Endothelial cell of umbilical vein (primary cell): Measurements from ENCODE around the gene EXD3. TPM values are rescaled to one million over a fixed set of nuclear protein-coding genes. Genes with fewer than 3 reads are reported as not detected.

Source experiments
- BruUV-seq: library from RNA; stranded (reverse); fragments of 400-500 nt; replicated peaks from 2 replicates; lab custom pipeline; 2021; lab: Mats Ljungman, UMichigan
- CTCF ChIA-PET: fragments of 300-600, 350-600 bp; sonication (Branson Sonifier 250); formaldehyde crosslinking; loops from one replicate; lab custom pipeline; 2021; ENCODE audit warnings: antibody characterized with exemption, inconsistent platforms; lab: Charles Lee
- POLR2A ChIA-PET: fragments of 300-600, 350-600 bp; sonication (Branson Sonifier 250); formaldehyde crosslinking; loops from one replicate; lab custom pipeline; 2021; ENCODE audit warnings: antibody characterized with exemption, inconsistent platforms; lab: Charles Lee
- DNase-seq: peaks from one replicate; pipeline ENCODE4 v3.0.0-alpha.2; 2011; ENCODE audit warnings: low read depth, low spot score
- FAIRE-seq: peaks from 2 replicates; lab custom pipeline; 2011; peaks lifted over from hg19 to GRCh38; lab: Jason Lieb, UNC
- H2AFZ ChIP-seq: 2 replicates; pipeline ENCODE4 v1.6.0; 2012; ENCODE audit warnings: low read depth, low read length, control low read depth, inconsistent platforms
- H3K27ac ChIP-seq: 2 replicates; pipeline ENCODE4 v1.5.1; 2011; ENCODE audit warnings: low read depth, mild to moderate bottlenecking, control low read depth, low read length, moderate library complexity; ENCODE audit not compliant: insufficient read depth
- H3K27me3 ChIP-seq, 2 experiments: 2 replicates each; pipeline versions ENCODE4 v1.6.0 to v1.6.1; 2011; ENCODE audit warnings: low read length in 2 of 2, mixed read lengths in 1 of 2; ENCODE audit not compliant: control insufficient read depth in 2 of 2, insufficient read depth in 2 of 2
- H3K36me3 ChIP-seq, 2 experiments: 2 replicates in 1 of 2; 3 replicates in 1 of 2; pipeline ENCODE4 v1.5.1; 2011; ENCODE audit warnings: low read length in 2 of 2, mild to moderate bottlenecking in 1 of 2, moderate library complexity in 1 of 2; ENCODE audit not compliant: control insufficient read depth in 2 of 2, insufficient read depth in 2 of 2; ENCODE audit errors: extremely low read depth in 1 of 2
- H3K4me1 ChIP-seq: 3 replicates; pipeline ENCODE4 v1.5.1; 2011; ENCODE audit warnings: mild to moderate bottlenecking, low read length; ENCODE audit not compliant: control insufficient read depth, insufficient read depth; ENCODE audit errors: extremely low read depth
- H3K4me2 ChIP-seq: 2 replicates; pipeline ENCODE4 v1.6.1; 2011; ENCODE audit warnings: low read length, control low read depth, mixed read lengths; ENCODE audit not compliant: insufficient read depth
- H3K4me3 ChIP-seq, 3 experiments: fragments of 200-600 bp in 1 of 3; sonication (generic), shearing (Covaris generic) in 1 of 3; replicated peaks in 1 of 3; 2 replicates each; pipeline ENCODE4 v1.5.1; 2011 to 2016; ENCODE audit warnings: control low read depth in 3 of 3, low read length in 3 of 3, mild to moderate bottlenecking in 2 of 3, inconsistent platforms in 1 of 3, low read depth in 1 of 3, moderate library complexity in 1 of 3; ENCODE audit not compliant: insufficient read depth in 1 of 3
- H3K79me2 ChIP-seq: 2 replicates; pipeline ENCODE4 v1.6.0; 2012; ENCODE audit warnings: low read length, inconsistent platforms; ENCODE audit not compliant: control insufficient read depth, insufficient read depth
- H3K9ac ChIP-seq: replicated peaks from 2 replicates; pipeline ENCODE3; 2011; ENCODE audit warnings: low read length, control low read depth; ENCODE audit not compliant: insufficient read depth; ENCODE audit errors: extremely low read depth
- H3K9me1 ChIP-seq: replicated peaks from 3 replicates; pipeline ENCODE4 v1.6.0; 2011; ENCODE audit warnings: mild to moderate bottlenecking, low read length; ENCODE audit not compliant: control insufficient read depth, insufficient read depth; ENCODE audit errors: extremely low read depth
- H3K9me3 ChIP-seq: replicated peaks from 2 replicates; pipeline ENCODE4 v1.5.1; 2012; ENCODE audit warnings: low read length, inconsistent platforms; ENCODE audit not compliant: control insufficient read depth, insufficient read depth
- H4K20me1 ChIP-seq: replicated peaks from 2 replicates; pipeline ENCODE3; 2011; ENCODE audit warnings: mild to moderate bottlenecking, low read length; ENCODE audit not compliant: control insufficient read depth, insufficient read depth; ENCODE audit errors: extremely low read depth
- EZH2 ChIP-seq: IDR thresholded peaks from 2 replicates; pipeline ENCODE4 v1.6.1; 2012; ENCODE audit warnings: borderline replicate concordance, low read depth, mild to moderate bottlenecking, moderate library complexity, low read length, inconsistent platforms; ENCODE audit not compliant: severe bottlenecking
- FOS ChIP-seq: IDR thresholded peaks from 2 replicates; pipeline ENCODE4 v1.6.1; 2011; ENCODE audit warnings: mild to moderate bottlenecking, low read length, moderate library complexity, borderline replicate concordance; ENCODE audit not compliant: insufficient read depth
- GATA2 ChIP-seq: IDR thresholded peaks from 2 replicates; pipeline ENCODE4 v1.7.0; 2011; ENCODE audit warnings: low read depth, mild to moderate bottlenecking, moderate library complexity, mixed read lengths, low read length; ENCODE audit not compliant: insufficient read length, insufficient read depth
- JUN ChIP-seq: IDR thresholded peaks from 2 replicates; pipeline ENCODE4 v1.6.1; 2011; ENCODE audit warnings: borderline replicate concordance, low read depth; ENCODE audit not compliant: insufficient read length, insufficient read depth
- MYC ChIP-seq: IDR thresholded peaks from one replicate; pipeline ENCODE4 v1.6.1; 2011; ENCODE audit warnings: mild to moderate bottlenecking, low read depth, low read length
- POLR2A ChIP-seq: IDR thresholded peaks from 2 replicates; pipeline ENCODE4 v1.6.1; 2012; ENCODE audit warnings: low read depth, mild to moderate bottlenecking, control low read depth, low read length
- POLR2AphosphoS5 ChIP-seq: IDR thresholded peaks from 2 replicates; pipeline ENCODE4 v1.6.1; 2012; ENCODE audit warnings: low read depth, mild to moderate bottlenecking, control low read depth, low read length, moderate library complexity; ENCODE audit not compliant: insufficient read depth
- dilution Hi-C: fragments of 300-500 bp; cut with MboI; formaldehyde crosslinking; loops from one replicate; pipeline ENCODE4 v1.15.0; 2019; ENCODE audit warnings: low sequenced_read_pairs; ENCODE audit not compliant: extremely low pct_ligation_motif_present
- intact Hi-C: fragments of 100-400 bp; cut with micrococcal nuclease; formaldehyde crosslinking; loops from one replicate; pipeline ENCODE4 v1.10.0; 2022
- polyA plus RNA-seq, 4 experiments: library from polyadenylated mRNA; depleted of rRNA in 3 of 4; stranded (reverse) in 3 of 4; unstranded in 1 of 4; fragments of >200 nt; gene quantifications; 2 replicates each; pipeline versions ENCODE4 v1.2.1 to v1.2.3, GENCODE V29; 2011 to 2012; ENCODE audit warnings: missing spikeins in 1 of 4
- total RNA-seq: library from RNA; stranded (reverse); gene quantifications from 2 replicates; pipeline ENCODE4 v1.2.3, GENCODE V29; 2021
- TF ChIP-seq, protein P1 (sequence below), 2 donors: IDR thresholded peaks; 1 replicate in 1 of 2; 2 replicates in 1 of 2; pipeline ENCODE4 v1.5.1; 2011; ENCODE audit warnings: low read length in 2 of 2, mild to moderate bottlenecking in 2 of 2, moderate library complexity in 2 of 2, control low read depth in 1 of 2, inconsistent platforms in 1 of 2, low read depth in 1 of 2; ENCODE audit not compliant: insufficient read depth in 1 of 2; ENCODE audit errors: extremely low read depth in 1 of 2
- TF ChIP-seq, protein P2 (sequence below): IDR thresholded peaks from 2 replicates; pipeline ENCODE4 v1.6.1; 2011; ENCODE audit not compliant: insufficient read depth, insufficient read length

Gene EXD3
- total and polyA plus RNA-seq, 2 donors (not counting 3 experiments of a cell fraction or from before 2014, with no cell fraction given): 17.7 to 30.3 TPM

GRCh38 chr9:137461316-137461662 lies 38.3 kb upstream of the EXD3 start:
- Histone ChIP-seq H4K20me1 (no peaks in the 10 kb centered on the region), H3K36me3 (no peaks in the 10 kb centered on the region), H3K27me3 (no peaks in the 10 kb centered on the region), H3K4me2 (no peak overlapping the region), H3K79me2 (peaks cover 9% of the 10 kb centered on the region), H3K4me1 (peaks cover 4% of the 10 kb centered on the region), H3K4me3 (no peak overlapping the region), H2AFZ (peak overlapping the region; percentile 55), H3K9me3 (no peaks in the 10 kb centered on the region), H3K9me1 (no peaks in the 10 kb centered on the region), H3K27ac (no peak overlapping the region), H3K9ac (no peak overlapping the region)
- BruUV-seq: no TSS peak
- dilution Hi-C loops (no loop called here), intact Hi-C loops (no loop called here)
- ChIA-PET POLR2A (no interaction called here), CTCF (no interaction called here)
- TF ChIP-seq, protein P1, sequence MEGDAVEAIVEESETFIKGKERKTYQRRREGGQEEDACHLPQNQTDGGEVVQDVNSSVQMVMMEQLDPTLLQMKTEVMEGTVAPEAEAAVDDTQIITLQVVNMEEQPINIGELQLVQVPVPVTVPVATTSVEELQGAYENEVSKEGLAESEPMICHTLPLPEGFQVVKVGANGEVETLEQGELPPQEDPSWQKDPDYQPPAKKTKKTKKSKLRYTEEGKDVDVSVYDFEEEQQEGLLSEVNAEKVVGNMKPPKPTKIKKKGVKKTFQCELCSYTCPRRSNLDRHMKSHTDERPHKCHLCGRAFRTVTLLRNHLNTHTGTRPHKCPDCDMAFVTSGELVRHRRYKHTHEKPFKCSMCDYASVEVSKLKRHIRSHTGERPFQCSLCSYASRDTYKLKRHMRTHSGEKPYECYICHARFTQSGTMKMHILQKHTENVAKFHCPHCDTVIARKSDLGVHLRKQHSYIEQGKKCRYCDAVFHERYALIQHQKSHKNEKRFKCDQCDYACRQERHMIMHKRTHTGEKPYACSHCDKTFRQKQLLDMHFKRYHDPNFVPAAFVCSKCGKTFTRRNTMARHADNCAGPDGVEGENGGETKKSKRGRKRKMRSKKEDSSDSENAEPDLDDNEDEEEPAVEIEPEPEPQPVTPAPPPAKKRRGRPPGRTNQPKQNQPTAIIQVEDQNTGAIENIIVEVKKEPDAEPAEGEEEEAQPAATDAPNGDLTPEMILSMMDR (IDR thresholded peaks at IDR 0.05; ENCODE audit: extremely low read depth in 1 of 2, insufficient read depth in 1 of 2, low read depth in 1 of 2, low read length in 2 of 2): no peak
- TF ChIP-seq JUN: no peak
- no peak for TF ChIP-seq POLR2A
- no peak for TF ChIP-seq EZH2
- no peak for TF ChIP-seq MYC
- TF ChIP-seq POLR2AphosphoS5: no peak
- no peak for TF ChIP-seq GATA2
- TF ChIP-seq, protein P2, sequence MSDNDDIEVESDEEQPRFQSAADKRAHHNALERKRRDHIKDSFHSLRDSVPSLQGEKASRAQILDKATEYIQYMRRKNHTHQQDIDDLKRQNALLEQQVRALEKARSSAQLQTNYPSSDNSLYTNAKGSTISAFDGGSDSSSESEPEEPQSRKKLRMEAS: no peak
- no peak for TF ChIP-seq FOS
- no peak for DNase-seq
- no peak for FAIRE-seq
